Left ventricle myocardium inferior (tissue), 1 donor: ENCODE measurements around the gene BRIX1. TPM values are rescaled to one million over a fixed set of nuclear protein-coding genes. Genes with fewer than 3 reads are reported as not detected.
"Not testable (repeated sequence)": the region's sequence is repeated elsewhere in the genome, so short reads cannot be mapped to it uniquely, and the experiment has no call there.

ENCODE experiments used
- DNase-seq: peaks from one replicate; pipeline ENCODE4 v3.0.0-alpha.2; 2020
- H3K27ac ChIP-seq: fragments of 200-600 bp; replicated peaks from 2 replicates; pipeline ENCODE4 v1.8.0; 2021
- H3K27me3 ChIP-seq: fragments of 200-600 bp; 2 replicates; pipeline ENCODE4 v1.8.0; 2021; ENCODE audit warnings: low read depth
- H3K36me3 ChIP-seq: fragments of 200-600 bp; 2 replicates; pipeline ENCODE4 v1.8.0; 2021
- H3K4me1 ChIP-seq: fragments of 200-600 bp; 2 replicates; pipeline ENCODE4 v1.8.0; 2021
- H3K4me3 ChIP-seq: fragments of 200-600 bp; 2 replicates; pipeline ENCODE4 v1.8.0; 2021; ENCODE audit warnings: mild to moderate bottlenecking, moderate library complexity
- H3K9me3 ChIP-seq: fragments of 200-600 bp; replicated peaks from 2 replicates; pipeline ENCODE4 v1.8.0; 2021
- CTCF ChIP-seq: fragments of 200-600 bp; IDR thresholded peaks from 2 replicates; pipeline ENCODE4 v1.8.0; 2021; ENCODE audit warnings: antibody characterized with exemption, mild to moderate bottlenecking, borderline replicate concordance
- intact Hi-C: fragments of 100-400 bp; cut with micrococcal nuclease; formaldehyde crosslinking; loops from one replicate; pipeline ENCODE4 v1.11.0; 2022
- total RNA-seq: library from RNA; stranded (reverse); fragmentation: NEBNext Ultra II Directional; extraction: Animal tissue kit (Norgen Biotek cat#: 25700); gene quantifications from one replicate; pipeline ENCODE4 v1.2.1, GENCODE V29; 2021
- donor health status: DM: no; HTN: yes; CAD: no; lungs with severe emphysema.

Gene BRIX1
- total RNA-seq, 1 donor from 2014 or later = 10.5 TPM

- H3K4me3 ChIP-seq = no peak overlapping the region
- intact Hi-C loops = no loop called here
- no peak for TF ChIP-seq CTCF
- peaks cover 46% of the 10 kb centered on the region for H3K36me3 ChIP-seq
- H3K27ac ChIP-seq = no peak overlapping the region
- DNase-seq = no peak
- no peaks in the 10 kb centered on the region for H3K27me3 ChIP-seq
- H3K4me1 ChIP-seq = peaks cover 44% of the 10 kb centered on the region
- H3K9me3 ChIP-seq = no peaks in the 10 kb centered on the region
Measured at GRCh38 chr5:34913072-34913471, 2.4 kb upstream of the BRIX1 start.

GRCh38 chr5:34914671-34915138 is 806 bp upstream of the BRIX1 start:
- Histone ChIP-seq H3K4me3 (peak overlapping the region; percentile 89), H3K4me1 (peaks cover 44% of the 10 kb centered on the region), H3K36me3 (peaks cover 30% of the 10 kb centered on the region), H3K9me3 (no peaks in the 10 kb centered on the region), H3K27ac (peak overlapping the region; percentile 91), H3K27me3 (no peaks in the 10 kb centered on the region)
- peak; percentile 30 for DNase-seq
- TF ChIP-seq CTCF = no peak
- intact Hi-C loops = no loop called here

GRCh38 chr5:34915856-34916192 is 313 bp downstream of the BRIX1 start:
- Histone ChIP-seq H3K9me3 (no peaks in the 10 kb centered on the region), H3K4me1 (peaks cover 44% of the 10 kb centered on the region), H3K36me3 (peaks cover 29% of the 10 kb centered on the region), H3K27ac (peak overlapping the region; percentile 91), H3K27me3 (no peaks in the 10 kb centered on the region), H3K4me3 (peak overlapping the region; percentile 89)
- intact Hi-C loops = no loop called here
- no peak for DNase-seq
- no peak for TF ChIP-seq CTCF

- peak overlapping the region; percentile 89 for H3K4me3 ChIP-seq
Measured at GRCh38 chr5:34916518-34916917, 1.0 kb downstream of the BRIX1 start.

GRCh38 chr5:34918025-34918424 is 2.5 kb downstream of the BRIX1 start:
- no peak for DNase-seq
- no peaks in the 10 kb centered on the region for H3K9me3 ChIP-seq
- no peaks in the 10 kb centered on the region for H3K27me3 ChIP-seq
- peaks cover 32% of the 10 kb centered on the region for H3K36me3 ChIP-seq
- TF ChIP-seq CTCF = no peak
- H3K4me1 ChIP-seq = peaks cover 44% of the 10 kb centered on the region
- no peak overlapping the region for H3K27ac ChIP-seq
- no peak overlapping the region for H3K4me3 ChIP-seq
- intact Hi-C loops = no loop called here

More at GRCh38 chr5:34916518-34916917, 1.0 kb downstream of the BRIX1 start:
- peaks cover 29% of the 10 kb centered on the region for H3K36me3 ChIP-seq
- no peak overlapping the region for H3K27ac ChIP-seq
- TF ChIP-seq CTCF = no peak
- intact Hi-C loops = no loop called here
- DNase-seq = no peak
- peaks cover 44% of the 10 kb centered on the region for H3K4me1 ChIP-seq
- H3K27me3 ChIP-seq = no peaks in the 10 kb centered on the region
- no peaks in the 10 kb centered on the region for H3K9me3 ChIP-seq

GRCh38 chr5:34919077-34919476 is 3.6 kb downstream of the BRIX1 start:
- Histone ChIP-seq H3K9me3 (no peaks in the 10 kb centered on the region), H3K27ac (no peak overlapping the region), H3K4me1 (peaks cover 42% of the 10 kb centered on the region), H3K27me3 (no peaks in the 10 kb centered on the region), H3K36me3 (peaks cover 43% of the 10 kb centered on the region), H3K4me3 (no peak overlapping the region)
- DNase-seq = no peak
- intact Hi-C loops = no loop called here
- TF ChIP-seq CTCF = no peak

GRCh38 chr5:34923256-34923655 is 7.7 kb downstream of the BRIX1 start:
- H3K4me3 ChIP-seq, H3K9me3 ChIP-seq, DNase-seq, H3K4me1 ChIP-seq, intact Hi-C loops, H3K27ac ChIP-seq, H3K27me3 ChIP-seq: not testable (repeated sequence)
- H3K36me3 ChIP-seq = peaks cover 72% of the 10 kb centered on the region
